ENCODE data around the gene GALNT2.

- TF ChIP-seq POLR2A (IDR thresholded peaks at IDR 0.05) (no peak), CTCF (IDR thresholded peaks at IDR 0.05) (no peak)
Observed at GRCh38 chr1:230072296-230072695, 5.3 kb downstream of the GALNT2 start.
